GM18499 (cell line): ENCODE measurements around the gene GJA5.
"Not testable (repeated sequence)": the region's sequence is repeated elsewhere in the genome, so short reads cannot be mapped to it uniquely, and the experiment has no call there.

ENCODE experiments used
- ATAC-seq: cut with Tn5 transposase; IDR thresholded peaks from one replicate; pipeline ENCODE4 v1.9.1; 2021; ENCODE audit warnings: moderate number of reproducible peaks; ENCODE audit not compliant: insufficient read depth, unreplicated experiment

Gene GJA5

GRCh38 chr1:147735423-147735822 lies 25.0 kb downstream of the GJA5 start:
- ATAC-seq, result no peak

DNA sequence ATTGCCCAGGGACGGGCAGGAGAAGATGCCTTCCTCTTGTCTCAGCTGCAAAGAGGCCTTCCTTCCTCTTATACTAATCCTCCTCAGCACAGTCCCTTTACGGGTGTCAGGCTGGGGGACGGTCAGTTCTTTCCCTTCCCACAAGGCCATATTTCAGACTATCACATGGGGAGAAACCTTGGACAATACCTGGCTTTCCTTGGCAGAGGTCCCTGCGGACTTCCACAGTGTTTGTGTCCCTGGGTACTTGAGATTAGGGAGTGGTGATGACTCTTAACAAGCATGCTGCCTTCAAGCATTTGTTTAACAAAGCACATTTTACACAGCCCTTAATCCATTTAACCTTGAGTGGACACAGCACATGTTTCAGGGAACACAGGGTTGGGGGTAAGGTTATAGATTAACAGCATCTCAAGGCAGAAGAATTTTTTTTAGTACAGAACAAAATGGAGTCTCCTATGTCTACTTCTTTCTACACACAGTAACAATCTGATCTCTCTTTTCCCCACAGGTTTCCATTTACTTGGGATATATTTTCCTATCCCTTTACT lies 26.0 kb downstream of the GJA5 start:
- ATAC-seq, result not testable (repeated sequence)

DNA sequence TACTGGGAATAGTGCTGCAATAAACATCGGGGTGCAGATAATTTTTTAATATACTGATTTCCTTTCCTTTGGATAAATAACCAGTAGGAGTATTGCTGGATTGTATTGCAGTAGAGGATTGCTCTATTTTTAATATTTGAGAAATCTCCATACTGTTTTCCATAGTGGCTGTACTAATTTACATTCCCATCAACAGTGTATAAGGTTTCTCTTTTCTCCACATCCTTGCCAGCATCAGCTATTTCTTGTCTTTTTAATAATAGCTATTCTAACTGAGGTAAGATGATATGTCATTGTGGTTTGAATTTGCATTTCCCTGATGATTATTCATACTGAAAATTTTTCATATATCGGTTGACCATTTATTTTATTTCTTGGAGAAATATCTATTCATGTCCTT lies 31.1 kb downstream of the GJA5 start:
- no peak for ATAC-seq

DNA sequence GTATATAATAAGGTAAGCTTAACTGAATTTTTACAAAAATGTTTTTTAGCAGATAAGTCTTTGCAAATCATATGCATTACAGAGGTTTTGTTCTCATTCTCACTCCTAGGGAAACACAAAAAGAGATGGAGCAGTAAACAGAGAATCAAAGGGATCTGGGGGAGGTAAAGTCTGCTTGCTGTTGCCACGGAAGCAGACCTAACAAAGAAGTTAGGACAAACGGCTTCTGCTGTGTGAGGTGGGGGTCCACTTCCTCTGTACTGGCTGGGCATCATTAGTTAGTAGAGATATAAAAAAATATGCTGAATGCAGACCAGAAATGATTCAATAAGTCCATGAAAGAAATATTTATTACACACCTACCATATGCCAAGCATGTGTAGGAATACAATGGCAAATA lies 34.2 kb downstream of the GJA5 start:
- ATAC-seq, result no peak

DNA sequence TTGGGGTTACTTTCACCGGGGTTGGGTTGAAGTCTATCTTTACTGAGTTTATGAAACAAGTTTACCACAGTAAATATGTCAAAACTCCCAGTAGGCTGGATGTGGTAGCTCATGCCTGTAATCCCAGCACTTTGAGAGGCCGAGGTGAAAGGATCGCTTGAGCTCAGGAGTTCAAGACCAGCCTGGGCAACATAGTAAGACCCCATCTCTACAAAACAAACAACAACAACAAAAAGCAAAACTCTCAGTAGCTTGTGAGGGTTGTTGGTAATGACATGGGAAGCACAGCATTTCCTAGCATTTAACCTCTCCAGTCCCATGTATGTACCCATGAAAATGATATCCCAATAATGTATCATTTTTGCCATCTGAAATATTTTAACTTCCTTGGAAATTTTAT lies 34.7 kb downstream of the GJA5 start:
- ATAC-seq, result no peak

DNA sequence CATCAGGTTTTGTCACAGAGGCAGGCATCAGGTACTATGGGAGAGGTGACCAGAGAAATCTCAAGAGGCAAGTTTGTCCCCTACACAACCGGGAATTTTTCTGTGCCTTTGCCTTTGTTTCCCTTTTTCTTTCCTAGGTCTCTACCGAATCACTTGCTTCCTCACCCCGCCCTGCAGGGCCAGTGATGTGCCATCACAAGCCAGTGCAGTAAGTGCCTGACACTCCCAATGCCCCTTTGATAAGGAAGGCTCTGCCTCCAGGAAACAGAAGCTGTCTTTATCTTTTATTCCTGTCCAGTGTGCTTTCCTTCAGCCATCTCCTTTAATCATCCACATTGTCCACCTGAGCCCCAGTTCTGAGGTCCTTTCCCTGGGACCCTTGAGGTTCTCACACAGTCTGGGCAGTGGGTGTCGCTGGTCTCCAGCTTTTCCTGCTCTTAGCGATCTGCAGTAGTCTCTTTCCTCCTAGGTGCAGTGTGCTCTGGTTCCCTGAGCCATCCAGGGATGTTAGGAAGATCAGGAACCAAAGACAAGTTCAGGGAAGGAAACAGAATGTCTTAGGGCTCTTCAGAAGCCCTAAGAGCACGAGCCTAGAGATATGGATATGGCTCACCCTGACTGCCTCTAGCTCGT lies 36.6 kb downstream of the GJA5 start:
- ATAC-seq, result no peak

- no peak for ATAC-seq
Measured at GRCh38 chr1:147722124-147722523, 38.3 kb downstream of the GJA5 start.

DNA sequence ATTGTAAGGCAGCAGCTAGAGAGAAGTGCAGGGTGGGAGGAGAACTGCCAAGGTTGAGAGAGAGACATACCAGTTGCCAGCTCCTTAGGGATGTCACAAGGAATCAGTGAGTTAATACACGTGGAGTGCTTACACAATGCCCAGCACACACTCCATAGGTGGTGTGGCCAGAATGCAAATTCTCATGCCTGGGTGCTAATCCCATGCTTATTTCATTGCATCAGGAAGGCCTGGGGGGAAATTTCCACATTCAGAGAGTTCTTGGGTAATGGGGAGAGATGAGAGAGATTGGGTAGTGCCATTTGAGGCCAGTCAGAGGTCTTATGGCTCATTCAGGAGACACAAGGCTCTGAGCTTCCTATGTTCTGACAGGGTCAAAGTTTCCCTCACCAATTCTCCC lies 38.7 kb downstream of the GJA5 start:
- no peak for ATAC-seq

DNA sequence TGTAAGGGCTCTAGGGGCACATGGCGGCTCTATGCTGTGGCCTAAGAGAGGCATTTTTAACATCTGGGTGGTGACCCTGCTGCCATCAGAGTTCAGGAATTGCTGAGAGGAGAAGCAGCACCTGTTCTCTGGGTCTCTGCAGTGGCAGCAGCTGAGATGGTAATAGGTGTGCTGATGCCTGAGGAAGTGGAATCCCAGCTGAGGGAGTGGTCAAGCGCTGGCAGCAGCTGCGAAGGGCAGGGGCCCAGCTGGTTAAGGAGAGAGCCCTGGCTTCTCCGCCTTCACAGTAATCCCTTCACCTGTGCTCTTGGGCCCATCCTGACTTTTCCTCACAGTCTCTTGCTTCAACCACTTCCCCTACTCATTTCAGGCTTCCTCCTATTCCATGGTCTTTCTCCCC lies 39.8 kb downstream of the GJA5 start:
- no peak for ATAC-seq

GRCh38 chr1:147719711-147720225 lies 40.6 kb downstream of the GJA5 start:
- ATAC-seq, result no peak

DNA sequence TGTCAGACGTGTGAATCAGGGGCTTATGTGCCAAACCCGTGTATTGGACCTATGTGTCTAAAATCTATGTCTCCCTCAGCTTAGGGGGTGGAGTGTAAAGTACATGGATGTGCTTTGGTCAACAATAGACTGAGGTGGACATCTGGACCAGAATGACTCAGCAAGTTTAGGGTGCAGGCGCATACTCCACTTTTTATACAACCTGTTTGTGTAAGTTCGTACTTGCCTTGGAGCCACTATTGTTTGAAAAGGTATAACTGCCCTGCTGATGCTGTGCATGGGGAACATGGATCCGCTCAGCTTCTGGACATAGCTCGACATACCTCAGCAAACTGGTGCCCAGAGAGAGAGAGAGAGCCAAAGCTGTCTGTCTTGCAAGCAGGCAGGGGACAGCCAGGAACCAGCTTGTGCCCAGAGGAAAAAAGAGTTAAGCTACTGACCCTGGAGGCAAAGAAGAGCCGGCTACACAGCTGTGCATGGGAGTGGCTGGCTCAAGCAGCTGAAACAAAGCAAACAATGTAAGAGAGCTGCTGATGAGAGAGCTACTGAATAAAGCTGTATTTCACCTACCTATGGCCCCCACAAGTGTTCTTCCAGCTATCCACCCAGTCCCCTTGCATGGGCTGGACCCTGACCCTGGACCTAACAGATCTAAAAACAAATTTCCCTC lies 41.2 kb downstream of the GJA5 start:
- no peak for ATAC-seq

DNA sequence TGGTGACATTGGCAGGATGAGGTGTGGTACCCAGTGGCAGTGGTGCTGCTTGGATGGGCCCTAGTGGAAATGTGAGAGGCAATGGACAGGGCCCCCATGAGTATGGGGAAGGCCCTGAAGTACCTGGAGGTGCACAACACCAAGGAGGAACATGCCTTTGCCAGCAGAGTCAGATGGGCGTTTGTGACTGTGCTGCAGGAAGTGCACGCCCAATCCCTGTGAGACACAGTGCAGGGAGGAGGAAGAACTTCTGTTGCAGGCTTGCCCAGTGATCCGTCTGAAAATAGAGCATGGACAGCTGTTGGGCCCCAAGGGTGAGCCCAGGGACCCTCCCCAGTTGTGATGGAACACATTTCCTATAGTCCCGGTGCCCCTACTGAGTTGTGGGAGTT lies 42.7 kb downstream of the GJA5 start:
- ATAC-seq, result no peak

GRCh38 chr1:147717051-147717705 lies 43.2 kb downstream of the GJA5 start:
- no peak for ATAC-seq

DNA sequence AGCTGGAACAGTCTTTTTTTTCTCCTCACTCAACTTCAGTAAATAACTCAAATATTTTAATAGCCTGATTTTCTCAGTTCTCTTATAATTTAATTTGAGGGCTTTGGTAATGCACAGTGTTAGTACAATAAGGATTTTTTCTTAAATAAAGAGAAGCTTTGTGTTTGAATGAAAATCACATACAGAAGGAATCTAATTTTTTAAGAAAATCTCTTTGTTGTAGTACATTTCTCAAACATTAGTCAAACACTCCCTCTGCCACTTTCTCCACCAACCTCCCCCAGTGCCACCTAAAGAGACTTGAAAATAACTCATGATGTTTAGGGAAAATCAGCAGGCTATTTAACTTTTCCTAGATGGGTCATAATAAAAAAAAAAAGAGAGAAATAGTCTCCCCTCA lies 47.8 kb downstream of the GJA5 start:
- no peak for ATAC-seq
